ENCODE results near the gene TOR4A. TPM values are rescaled to one million over a fixed set of nuclear protein-coding genes. Genes with fewer than 3 reads are reported as not detected.

Gene TOR4A
- total RNA-seq, 1 experiment from 2014 or later, result 37.1 TPM

DNA sequence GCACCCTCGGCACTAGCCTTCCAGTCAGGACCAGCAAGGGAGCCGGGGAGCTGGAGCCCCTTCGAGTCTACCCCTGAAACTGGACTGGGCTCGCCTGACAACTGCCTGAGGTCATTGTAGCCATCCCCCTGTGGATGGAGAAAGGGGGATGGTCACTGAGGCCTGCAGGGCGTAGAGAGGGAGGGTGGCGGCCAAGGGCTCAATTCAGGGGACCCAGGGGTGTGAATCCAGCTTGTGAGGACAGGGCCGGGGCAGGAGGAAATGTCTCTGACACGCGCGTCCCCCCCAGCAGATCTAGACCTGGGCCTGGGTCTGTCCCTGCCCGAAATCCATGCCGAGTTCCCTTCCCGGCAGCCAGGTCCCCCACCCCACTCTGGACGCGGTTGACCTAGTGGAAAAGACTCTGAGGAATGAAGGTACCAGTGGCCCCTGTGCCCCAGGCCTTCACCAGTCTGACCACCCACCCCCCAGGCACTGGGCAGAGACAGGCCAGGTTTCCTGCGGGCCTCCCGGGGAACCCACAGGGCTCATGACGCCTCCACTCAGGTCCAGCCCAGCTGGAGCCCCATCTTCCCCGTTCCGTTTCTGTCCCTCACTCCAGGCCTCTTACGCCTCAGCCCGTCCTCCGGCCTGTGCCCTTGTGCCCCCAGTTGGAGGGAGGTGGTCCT lies 46.0 kb upstream of the TOR4A start:
- ChIA-PET CTCF (interaction anchor here (0.6 kb wide), 1 partner anchor 100 kb away, joined by 4 read pairs; no protein-coding TSS in a partner anchor), POLR2A (no interaction called here)
- in situ Hi-C loops (cut with HindIII; ENCODE audit: low pct_unique_long_range_greater_than_20kb, low sequenced_read_pairs) (no loop called here), intact Hi-C loops (cut with micrococcal nuclease; ENCODE audit: unreplicated experiment) (no loop called here)
- Histone ChIP-seq H3K4me3 (ENCODE audit: low read depth in 2 of 2, low read length in 2 of 2) (no peak overlapping the region), H3K27me3 (ENCODE audit: control insufficient read depth, insufficient read depth, low read length) (no peaks in the 10 kb centered on the region), H3K36me3 (ENCODE audit: control insufficient read depth, insufficient read depth, low read length) (no peaks in the 10 kb centered on the region), H3K9me3 (ENCODE audit: control insufficient read depth, insufficient read depth, low read depth, low read length) (no peaks in the 10 kb centered on the region), H3K27ac (ENCODE audit: low read length) (no peak overlapping the region), H3K4me1 (ENCODE audit: control insufficient read depth, insufficient read depth, low read length) (peaks cover 4% of the 10 kb centered on the region)
- no peak for ATAC-seq
- no peak for DNase-seq (ENCODE audit: low read depth, low spot score)
- no TSS peak for BruUV-seq (replicated peaks)
- TF ChIP-seq TCF7L2 (IDR thresholded peaks at IDR 0.05; ENCODE audit: low read depth, low read length) (no peak), SIN3A (IDR thresholded peaks at IDR 0.05; ENCODE audit: borderline replicate concordance, insufficient read depth, low read depth, low read length) (no peak)
- TF ChIP-seq, protein P1, sequence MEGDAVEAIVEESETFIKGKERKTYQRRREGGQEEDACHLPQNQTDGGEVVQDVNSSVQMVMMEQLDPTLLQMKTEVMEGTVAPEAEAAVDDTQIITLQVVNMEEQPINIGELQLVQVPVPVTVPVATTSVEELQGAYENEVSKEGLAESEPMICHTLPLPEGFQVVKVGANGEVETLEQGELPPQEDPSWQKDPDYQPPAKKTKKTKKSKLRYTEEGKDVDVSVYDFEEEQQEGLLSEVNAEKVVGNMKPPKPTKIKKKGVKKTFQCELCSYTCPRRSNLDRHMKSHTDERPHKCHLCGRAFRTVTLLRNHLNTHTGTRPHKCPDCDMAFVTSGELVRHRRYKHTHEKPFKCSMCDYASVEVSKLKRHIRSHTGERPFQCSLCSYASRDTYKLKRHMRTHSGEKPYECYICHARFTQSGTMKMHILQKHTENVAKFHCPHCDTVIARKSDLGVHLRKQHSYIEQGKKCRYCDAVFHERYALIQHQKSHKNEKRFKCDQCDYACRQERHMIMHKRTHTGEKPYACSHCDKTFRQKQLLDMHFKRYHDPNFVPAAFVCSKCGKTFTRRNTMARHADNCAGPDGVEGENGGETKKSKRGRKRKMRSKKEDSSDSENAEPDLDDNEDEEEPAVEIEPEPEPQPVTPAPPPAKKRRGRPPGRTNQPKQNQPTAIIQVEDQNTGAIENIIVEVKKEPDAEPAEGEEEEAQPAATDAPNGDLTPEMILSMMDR (IDR thresholded peaks at IDR 0.05), result no peak

DNA sequence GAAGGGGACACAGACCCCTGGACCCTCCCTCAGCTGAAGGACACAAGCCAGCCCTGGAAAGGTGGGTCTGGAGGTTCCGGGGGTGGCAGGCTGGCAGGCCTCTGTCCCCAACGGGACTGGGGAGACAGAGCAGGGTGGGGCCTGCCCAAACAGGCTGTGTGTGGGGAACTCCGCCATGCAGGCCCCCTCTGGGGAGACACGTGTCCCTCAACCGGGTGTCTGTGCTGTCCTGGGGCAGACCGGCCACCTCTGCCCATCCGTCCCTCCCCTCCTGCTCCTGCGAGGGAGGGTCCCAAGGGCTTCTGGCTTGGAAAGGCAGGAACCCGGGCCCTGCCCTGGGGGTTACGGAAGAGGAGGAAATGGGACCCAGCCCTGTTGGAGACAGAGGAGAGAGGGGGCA lies 45.4 kb upstream of the TOR4A start:
- no TSS peak for BruUV-seq (replicated peaks)
- Histone ChIP-seq H3K36me3 (ENCODE audit: control insufficient read depth, insufficient read depth, low read length) (no peaks in the 10 kb centered on the region), H3K4me3 (ENCODE audit: low read depth in 2 of 2, low read length in 2 of 2) (no peak overlapping the region), H3K4me1 (ENCODE audit: control insufficient read depth, insufficient read depth, low read length) (peaks cover 9% of the 10 kb centered on the region), H3K27ac (ENCODE audit: low read length) (no peak overlapping the region), H3K27me3 (ENCODE audit: control insufficient read depth, insufficient read depth, low read length) (no peaks in the 10 kb centered on the region), H3K9me3 (ENCODE audit: control insufficient read depth, insufficient read depth, low read depth, low read length) (no peaks in the 10 kb centered on the region)
- DNase-seq (ENCODE audit: low read depth, low spot score), result no peak
- intact Hi-C loops (cut with micrococcal nuclease; ENCODE audit: unreplicated experiment), result no loop called here
- in situ Hi-C loops (cut with HindIII; ENCODE audit: low pct_unique_long_range_greater_than_20kb, low sequenced_read_pairs), result no loop called here
- TF ChIP-seq TCF7L2 (IDR thresholded peaks at IDR 0.05; ENCODE audit: low read depth, low read length) (no peak), POLR2AphosphoS5 (IDR thresholded peaks at IDR 0.05; ENCODE audit: low read depth, low read length) (no peak), SIN3A (IDR thresholded peaks at IDR 0.05; ENCODE audit: borderline replicate concordance, insufficient read depth, low read depth, low read length) (no peak)
- TF ChIP-seq, protein P2, sequence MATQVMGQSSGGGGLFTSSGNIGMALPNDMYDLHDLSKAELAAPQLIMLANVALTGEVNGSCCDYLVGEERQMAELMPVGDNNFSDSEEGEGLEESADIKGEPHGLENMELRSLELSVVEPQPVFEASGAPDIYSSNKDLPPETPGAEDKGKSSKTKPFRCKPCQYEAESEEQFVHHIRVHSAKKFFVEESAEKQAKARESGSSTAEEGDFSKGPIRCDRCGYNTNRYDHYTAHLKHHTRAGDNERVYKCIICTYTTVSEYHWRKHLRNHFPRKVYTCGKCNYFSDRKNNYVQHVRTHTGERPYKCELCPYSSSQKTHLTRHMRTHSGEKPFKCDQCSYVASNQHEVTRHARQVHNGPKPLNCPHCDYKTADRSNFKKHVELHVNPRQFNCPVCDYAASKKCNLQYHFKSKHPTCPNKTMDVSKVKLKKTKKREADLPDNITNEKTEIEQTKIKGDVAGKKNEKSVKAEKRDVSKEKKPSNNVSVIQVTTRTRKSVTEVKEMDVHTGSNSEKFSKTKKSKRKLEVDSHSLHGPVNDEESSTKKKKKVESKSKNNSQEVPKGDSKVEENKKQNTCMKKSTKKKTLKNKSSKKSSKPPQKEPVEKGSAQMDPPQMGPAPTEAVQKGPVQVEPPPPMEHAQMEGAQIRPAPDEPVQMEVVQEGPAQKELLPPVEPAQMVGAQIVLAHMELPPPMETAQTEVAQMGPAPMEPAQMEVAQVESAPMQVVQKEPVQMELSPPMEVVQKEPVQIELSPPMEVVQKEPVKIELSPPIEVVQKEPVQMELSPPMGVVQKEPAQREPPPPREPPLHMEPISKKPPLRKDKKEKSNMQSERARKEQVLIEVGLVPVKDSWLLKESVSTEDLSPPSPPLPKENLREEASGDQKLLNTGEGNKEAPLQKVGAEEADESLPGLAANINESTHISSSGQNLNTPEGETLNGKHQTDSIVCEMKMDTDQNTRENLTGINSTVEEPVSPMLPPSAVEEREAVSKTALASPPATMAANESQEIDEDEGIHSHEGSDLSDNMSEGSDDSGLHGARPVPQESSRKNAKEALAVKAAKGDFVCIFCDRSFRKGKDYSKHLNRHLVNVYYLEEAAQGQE (IDR thresholded peaks at IDR 0.05; ENCODE audit: insufficient read depth in 1 of 2, low read depth in 2 of 2, low read length in 1 of 2), result no peak
- TF ChIP-seq, protein P1 (IDR thresholded peaks at IDR 0.05), result no peak
- POLR2A ChIA-PET, result no interaction called here
- no peak for ATAC-seq
- CTCF ChIA-PET, result interaction anchor here (0.6 kb wide), 1 partner anchor 100 kb away, joined by 4 read pairs; no protein-coding TSS in a partner anchor
